HepG2 (cell line): ENCODE measurements around the gene SPAG5. TPM values are rescaled to one million over a fixed set of nuclear protein-coding genes. Genes with fewer than 3 reads are reported as not detected.

Experiments
- ATAC-seq: fragments of 200-7000 bp; cut with Tn5 transposase; 3 replicates; pipeline ENCODE4 v1.9.1; 2020; ENCODE audit warnings: mild to moderate bottlenecking, moderate library complexity
- BruUV-seq: library from RNA; stranded (reverse); fragments of 400-500 nt; replicated peaks from 2 replicates; lab custom pipeline; 2021; lab: Mats Ljungman, UMichigan
- CTCF ChIA-PET: fragments of 300-600 bp; formaldehyde crosslinking; extraction: SDS; loops from one replicate; lab custom pipeline; 2021; ENCODE audit warnings: low total read pairs, inconsistent platforms, low intra/inter-chr PET ratio; lab: Yijun Ruan, JAX
- POLR2A ChIA-PET: fragments of 350-600 bp; sonication (Branson Sonifier 250); formaldehyde crosslinking; loops from one replicate; lab custom pipeline; 2020; ENCODE audit warnings: antibody characterized with exemption, inconsistent platforms; lab: Yijun Ruan, JAX
- DNase-seq: peaks from one replicate; pipeline ENCODE4 v3.0.0-alpha.2; 2015; ENCODE audit warnings: low spot score
- FAIRE-seq: peaks from 3 replicates; lab custom pipeline; 2011; peaks lifted over from hg19 to GRCh38; lab: Jason Lieb, UNC
- H2AFZ ChIP-seq: one replicate; pipeline ENCODE4 v1.6.1; 2011; ENCODE audit warnings: low read length, inconsistent platforms
- H3K27ac ChIP-seq: fragments of 300-600 bp; 3 replicates; pipeline ENCODE4 v1.8.0; 2011; ENCODE audit warnings: mixed run types, mild to moderate bottlenecking, mixed read lengths, low read length, inconsistent platforms; ENCODE audit not compliant: insufficient read depth; ENCODE audit errors: extremely low read length
- H3K27me3 ChIP-seq, 2 experiments: fragments of 200-600 bp in 1 of 2; 2 replicates in 1 of 2; 3 replicates in 1 of 2; pipeline versions ENCODE4 v1.6.0 to v1.8.0; 2011; ENCODE audit warnings: low read length in 2 of 2, mild to moderate bottlenecking in 2 of 2, moderate library complexity in 2 of 2, inconsistent platforms in 1 of 2; ENCODE audit not compliant: insufficient read depth in 2 of 2, control insufficient read depth in 1 of 2
- H3K36me3 ChIP-seq, 2 experiments: fragments of 200-600 bp in 1 of 2; replicated peaks in 1 of 2; 2 replicates in 1 of 2; 3 replicates in 1 of 2; pipeline versions ENCODE4 v1.5.1 to v1.8.0; 2011; ENCODE audit warnings: low read length in 2 of 2, inconsistent platforms in 1 of 2; ENCODE audit not compliant: insufficient read depth in 2 of 2, control insufficient read depth in 1 of 2
- H3K4me1 ChIP-seq: 2 replicates; pipeline ENCODE4 v1.5.1; 2012; ENCODE audit warnings: low read length, inconsistent platforms; ENCODE audit not compliant: insufficient read depth
- H3K4me2 ChIP-seq: 2 replicates; pipeline ENCODE4 v1.6.0; 2011; ENCODE audit warnings: low read depth, low read length, inconsistent platforms
- H3K4me3 ChIP-seq, 3 experiments: fragments of 200-600 bp in 1 of 3; sonication (generic), shearing (Covaris generic) in 1 of 3; replicated peaks in 1 of 3; 2 replicates each; pipeline ENCODE4 v1.5.1; 2011 to 2016; ENCODE audit warnings: low read length in 3 of 3, inconsistent platforms in 2 of 3, low read depth in 2 of 3, mild to moderate bottlenecking in 2 of 3, control low read depth in 1 of 3, mixed read lengths in 1 of 3; ENCODE audit not compliant: insufficient read depth in 1 of 3
- H3K79me2 ChIP-seq: one replicate; pipeline ENCODE4 v1.6.1; 2011; ENCODE audit warnings: low read length, inconsistent platforms; ENCODE audit not compliant: insufficient read depth
- H3K9ac ChIP-seq: 2 replicates; pipeline ENCODE4 v1.6.0; 2011; ENCODE audit warnings: mild to moderate bottlenecking, low read depth, low read length, inconsistent platforms; ENCODE audit not compliant: insufficient read depth
- H3K9me3 ChIP-seq: 2 replicates; pipeline ENCODE4 v1.5.1; 2012; ENCODE audit warnings: mild to moderate bottlenecking, low read length
- H4K20me1 ChIP-seq: 2 replicates; pipeline ENCODE4 v1.6.0; 2011; ENCODE audit warnings: inconsistent platforms, mild to moderate bottlenecking, low read length, moderate library complexity; ENCODE audit not compliant: insufficient read depth
- ARNT2 ChIP-seq: sonication (generic); formaldehyde crosslinking; IDR thresholded peaks from 2 replicates; pipeline ENCODE4 v1.8.0; 2022; ENCODE audit warnings: mild to moderate bottlenecking, low read depth, missing genetic modification reagents, moderate library complexity
- DDIT3 ChIP-seq: sonication (generic); formaldehyde crosslinking; IDR thresholded peaks from 2 replicates; pipeline ENCODE4 v1.4.0; 2020; ENCODE audit warnings: mild to moderate bottlenecking, missing genetic modification reagents
- GTF3A ChIP-seq: sonication (generic); formaldehyde crosslinking; conservative IDR thresholded peaks from 2 replicates; pipeline ENCODE4 v1.4.0; 2020; ENCODE audit warnings: mild to moderate bottlenecking, missing genetic modification reagents
- KLF16 ChIP-seq, 2 experiments: sonication (generic) in 1 of 2; formaldehyde crosslinking in 1 of 2; IDR thresholded peaks; 2 replicates each; pipeline versions ENCODE4 v1.6.1 to v1.8.0; 2016 to 2023; ENCODE audit warnings: missing genetic modification reagents in 2 of 2, missing compliant biosample characterization in 1 of 2
- MZF1 ChIP-seq: sonication (generic); formaldehyde crosslinking; IDR thresholded peaks from 2 replicates; pipeline ENCODE4 v1.8.1; 2023; ENCODE audit warnings: mild to moderate bottlenecking, missing genetic modification reagents, borderline replicate concordance
- PCBP1 ChIP-seq: fragments of 200-400 bp; formaldehyde crosslinking; IDR thresholded peaks from 2 replicates; pipeline ENCODE4 v1.6.1; 2017; ENCODE audit warnings: mild to moderate bottlenecking, low read depth, low read length, borderline replicate concordance
- RFX5 ChIP-seq: IDR thresholded peaks from 2 replicates; pipeline ENCODE4 v1.6.1; 2011; ENCODE audit warnings: low read depth, low read length, improper control_type of control experiment
- TFDP2 ChIP-seq: sonication (generic); formaldehyde crosslinking; IDR thresholded peaks from 2 replicates; pipeline ENCODE4 v1.4.0; 2020; ENCODE audit warnings: missing genetic modification reagents
- THAP11 ChIP-seq: IDR thresholded peaks from 2 replicates; pipeline ENCODE4 v1.6.1; 2016; ENCODE audit warnings: missing biosample characterization, missing genetic modification reagents
- ZBTB40 ChIP-seq, 2 experiments: fragments of 450-650 bp in 1 of 2; sonication (generic) in 1 of 2; formaldehyde crosslinking in 1 of 2; IDR thresholded peaks; 2 replicates each; pipeline versions ENCODE4 v1.6.1 to v1.8.0; 2016 to 2022; ENCODE audit warnings: antibody characterized with exemption in 1 of 2, mild to moderate bottlenecking in 1 of 2, missing genetic modification reagents in 1 of 2
- ZNF17 ChIP-seq: sonication (generic); formaldehyde crosslinking; IDR thresholded peaks from 2 replicates; pipeline ENCODE4 v1.5.0; 2020; ENCODE audit warnings: mild to moderate bottlenecking, missing genetic modification reagents
- ZNF547 ChIP-seq: sonication (generic); formaldehyde crosslinking; IDR thresholded peaks from 2 replicates; pipeline ENCODE4 v1.5.1; 2020; ENCODE audit warnings: mild to moderate bottlenecking, missing genetic modification reagents
- ZSCAN21 ChIP-seq: sonication (generic); formaldehyde crosslinking; IDR thresholded peaks from 2 replicates; pipeline ENCODE4 v1.8.0; 2022; ENCODE audit warnings: mild to moderate bottlenecking, missing genetic modification reagents, moderate library complexity, borderline replicate concordance
- WGBS: methylation state at CpG from one replicate; pipeline ENCODE4 v1.1.6; 2017; ENCODE audit warnings: low lambda C conversion rate; 5-methylcytosine and 5-hydroxymethylcytosine counted together
- in situ Hi-C: cut with HindIII; loops from 2 replicates; pipeline ENCODE4 v1.10.0; 2017; ENCODE audit warnings: low pct_unique_long_range_greater_than_20kb; ENCODE audit not compliant: extremely low pct_ligation_motif_present
- intact Hi-C: fragments of 100-400 bp; cut with micrococcal nuclease; formaldehyde crosslinking; loops from one replicate; pipeline ENCODE4 v1.10.0; 2022; ENCODE audit not compliant: unreplicated experiment
- polyA plus RNA-seq, 8 experiments: library from polyadenylated mRNA; depleted of rRNA in 3 of 8; stranded (reverse) in 7 of 8; unstranded in 1 of 8; fragments of >200 nt; fragmentation: Illumina TruSeq in 4 of 8; extraction: Trizol in 4 of 8; gene quantifications; 2 replicates each; pipeline versions ENCODE4 v1.2.1 to v1.2.3, GENCODE V29; 2011 to 2016; ENCODE audit warnings: low read depth in 4 of 8, missing spikeins in 1 of 8, mixed read lengths in 1 of 8; ENCODE audit not compliant: insufficient read depth in 1 of 8
- total RNA-seq, 5 experiments: library from RNA; depleted of rRNA; stranded (reverse); fragments of >200 nt; fragmentation: Illumina TruSeq; extraction: Trizol; gene quantifications; 2 replicates each; pipeline ENCODE4 v1.2.3, GENCODE V29; 2016; ENCODE audit warnings: low read depth in 1 of 5
- TF ChIP-seq, protein P1 (sequence below): sonication (generic); formaldehyde crosslinking; IDR thresholded peaks from 2 replicates; pipeline ENCODE4 v1.5.0; 2020; ENCODE audit warnings: missing genetic modification reagents, mild to moderate bottlenecking, borderline replicate concordance

SPAG5 gene
- total and polyA plus RNA-seq, 2 of the 13 experiments (the other 11 are each of a cell fraction or from before 2014, with no cell fraction given) = 41.4 to 98.0 TPM

DNA sequence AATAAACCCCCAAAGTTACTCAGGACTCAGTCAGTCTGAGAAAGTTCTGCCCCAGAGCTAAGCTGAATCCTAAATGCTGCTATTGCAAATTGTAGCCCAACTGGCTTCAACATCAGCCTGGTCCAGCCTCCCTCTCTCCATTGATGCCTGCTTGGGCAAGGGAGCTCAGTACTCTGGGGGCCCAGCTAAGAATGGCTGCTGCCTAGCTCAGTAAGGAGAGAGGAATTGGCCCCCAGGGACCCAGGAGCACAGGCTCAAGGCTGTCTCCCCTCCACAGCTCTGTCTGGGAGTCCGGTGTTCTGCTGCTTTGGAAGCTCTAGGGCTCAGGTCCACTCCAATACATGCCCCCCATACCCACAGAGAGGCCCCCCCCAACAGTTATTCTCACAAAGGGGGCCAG is 48.0 kb downstream of the SPAG5 start:
- Histone ChIP-seq H3K4me2 (peak overlapping the region; percentile 92; the same call in 1 of the 2 replicates), H3K27ac (no peak overlapping the region), H3K27me3 (no peaks in the 10 kb centered on the region), H3K9me3 (no peaks in the 10 kb centered on the region), H3K4me1 (peaks cover 44% of the 10 kb centered on the region), H3K9ac (no peak overlapping the region), H3K79me2 (no peaks in the 10 kb centered on the region), H3K36me3 (peaks cover 6 to 19% of the 10 kb centered on the region in 2 experiments), H4K20me1 (no peaks in the 10 kb centered on the region), H2AFZ (no peak overlapping the region), H3K4me3 (no peak overlapping the region; a peak in 1 of 6 replicates)
- BruUV-seq = no TSS peak
- no peak for ATAC-seq
- TF ChIP-seq, protein P1, sequence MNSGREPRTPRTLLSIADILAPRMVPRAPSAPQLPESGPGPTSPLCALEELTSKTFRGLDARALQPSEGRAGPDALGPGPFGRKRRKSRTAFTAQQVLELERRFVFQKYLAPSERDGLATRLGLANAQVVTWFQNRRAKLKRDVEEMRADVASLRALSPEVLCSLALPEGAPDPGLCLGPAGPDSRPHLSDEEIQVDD = no peak
- TF ChIP-seq THAP11 (no peak), ARNT2 (no peak), ZSCAN21 (CRISPR knock-in tag) (no peak), DDIT3 (CRISPR knock-in tag) (no peak), ZNF17 (no peak), RFX5 (no peak), TFDP2 (CRISPR knock-in tag) (no peak), KLF16 (CRISPR knock-in tag; IDR thresholded peaks at IDR 0.05) (no peak), GTF3A (CRISPR knock-in tag) (no peak), ZBTB40 (IDR thresholded peaks at IDR 0.05) (no peak), ZBTB40 (CRISPR knock-in tag; IDR thresholded peaks at IDR 0.05) (no peak), ZNF547 (CRISPR knock-in tag) (no peak), MZF1 (CRISPR knock-in tag) (no peak), PCBP1 (no peak)
- no peak for DNase-seq
- CTCF ChIA-PET = no interaction called here
- in situ Hi-C loops (no loop called here), intact Hi-C loops (no loop called here)
- POLR2A ChIA-PET = interaction anchor here (0.7 kb wide), 1 partner anchor 62 kb away, joined by 3 read pairs; no protein-coding TSS in a partner anchor
- no CpG with 5 or more reads among the region's 1 CpG for WGBS
- no peak for FAIRE-seq
